ENCODE measurements around the gene TMEM121. TPM values are rescaled to one million over a fixed set of nuclear protein-coding genes. Genes with fewer than 3 reads are reported as not detected.
A peak's percentile ranks its signal among the peaks of the same experiment; 100 is the strongest.

The TMEM121 gene
- total RNA-seq, 1 donor from 2014 or later: 5.5 TPM

GRCh38 chr14:105490267-105490571 is 36.2 kb upstream of the TMEM121 start:
- DNase-seq (ENCODE audit: extremely low spot score, unreplicated experiment): no peak
- Mint-ChIP-seq H3K9me3 (no peaks in the 10 kb centered on the region), H3K4me3 (peak overlapping the region; percentile 84)

GRCh38 chr14:105490572-105491365 is 35.6 kb upstream of the TMEM121 start, which contains the start of gene TEDC1:
TEDC1 (plus strand) TSS chr14:105491246; CDS start chr14:105491376, 130 bp downstream.
- H3K27me3 Mint-ChIP-seq: peaks cover 10% of the 10 kb centered on the region
- peak; percentile 87 for TF ChIP-seq CTCF (conservative IDR thresholded peaks at IDR 0.05)

More at GRCh38 chr14:105490267-105490571, 36.2 kb upstream of the TMEM121 start:
- Mint-ChIP-seq H3K27me3 (peaks cover 14% of the 10 kb centered on the region), H3K27ac (no peak overlapping the region), H3K4me1 (ENCODE audit: unreplicated experiment) (peaks cover 5% of the 10 kb centered on the region), H3K36me3 (no peaks in the 10 kb centered on the region)
- TF ChIP-seq CTCF (conservative IDR thresholded peaks at IDR 0.05): no peak

GRCh38 chr14:105491366-105491973 is 34.9 kb upstream of the TMEM121 start:
- no peak for TF ChIP-seq CTCF (conservative IDR thresholded peaks at IDR 0.05)
- no peaks in the 10 kb centered on the region for H3K9me3 Mint-ChIP-seq
- peaks cover 7% of the 10 kb centered on the region for H3K27me3 Mint-ChIP-seq
- peaks cover 5% of the 10 kb centered on the region for H3K4me1 Mint-ChIP-seq (ENCODE audit: unreplicated experiment)
- DNase-seq (ENCODE audit: extremely low spot score, unreplicated experiment): no peak
- H3K27ac Mint-ChIP-seq: peak overlapping the region; percentile 93
- peak overlapping the region; percentile 89 for H3K4me3 Mint-ChIP-seq
- H3K36me3 Mint-ChIP-seq: no peaks in the 10 kb centered on the region

More at GRCh38 chr14:105490572-105491365, 35.6 kb upstream of the TMEM121 start, which contains the start of gene TEDC1:
- H3K36me3 Mint-ChIP-seq: no peaks in the 10 kb centered on the region
- peak; percentile 99 for DNase-seq (ENCODE audit: extremely low spot score, unreplicated experiment)
- H3K4me3 Mint-ChIP-seq: peak within 1 kb of the TSS; percentile 89
- peak within 1 kb of the TSS; percentile 93 for H3K27ac Mint-ChIP-seq
- H3K4me1 Mint-ChIP-seq (ENCODE audit: unreplicated experiment): peaks cover 5% of the 10 kb centered on the region
- no peaks in the 10 kb centered on the region for H3K9me3 Mint-ChIP-seq

GRCh38 chr14:105492031-105492970 is 34.1 kb upstream of the TMEM121 start:
- Mint-ChIP-seq H3K4me3 (peak overlapping the region; percentile 88), H3K36me3 (no peaks in the 10 kb centered on the region), H3K4me1 (ENCODE audit: unreplicated experiment) (peaks cover 5% of the 10 kb centered on the region), H3K27me3 (peaks cover 3% of the 10 kb centered on the region), H3K9me3 (no peaks in the 10 kb centered on the region), H3K27ac (peak overlapping the region; percentile 71)
- no peak for DNase-seq (ENCODE audit: extremely low spot score, unreplicated experiment)
- no peak for TF ChIP-seq CTCF (conservative IDR thresholded peaks at IDR 0.05)

All from type B pancreatic cell (in vitro differentiated cells).